Muscle of leg (tissue), 11 donors: ENCODE results near the gene STXBP5L. TPM values are rescaled to one million over a fixed set of nuclear protein-coding genes. Genes with fewer than 3 reads are reported as not detected.
A peak's percentile ranks its signal among the peaks of the same experiment; 100 is the strongest.
"Not testable (repeated sequence)": the region's sequence is repeated elsewhere in the genome, so short reads cannot be mapped to it uniquely, and the experiment has no call there.

Experiments used
- DNase-seq: peaks from one replicate; pipeline ENCODE4 v3.0.0; 2013
- H3K27ac ChIP-seq: one replicate; pipeline ENCODE4 v1.5.1; 2013; ENCODE audit warnings: mild to moderate bottlenecking, low read length, control low read depth
- H3K27me3 ChIP-seq: one replicate; pipeline ENCODE4 v1.6.1; 2013; ENCODE audit warnings: low read length; ENCODE audit not compliant: control insufficient read depth, insufficient read depth
- H3K36me3 ChIP-seq: one replicate; pipeline ENCODE4 v1.6.1; 2013; ENCODE audit warnings: low read length; ENCODE audit not compliant: control insufficient read depth, insufficient read depth
- H3K4me1 ChIP-seq: one replicate; pipeline ENCODE4 v1.6.1; 2013; ENCODE audit warnings: low read length; ENCODE audit not compliant: control insufficient read depth, insufficient read depth
- H3K4me3 ChIP-seq: one replicate; pipeline ENCODE4 v1.5.1; 2013; ENCODE audit warnings: low read length, control low read depth
- H3K9me3 ChIP-seq: replicated peaks from 2 replicates; pipeline ENCODE4 v1.6.1; 2013; ENCODE audit warnings: low read depth, low read length; ENCODE audit not compliant: control insufficient read depth
- WGBS: methylation state at CpG from one replicate; pipeline ENCODE4 v1.1.5; 2013; ENCODE audit warnings: missing lambda C conversion rate; ENCODE audit not compliant: insufficient coverage; 5-methylcytosine and 5-hydroxymethylcytosine counted together
- polyA plus RNA-seq, 8 donors: library from polyadenylated mRNA; unstranded; fragments of 120-200 nt; gene quantifications; one replicate each; pipeline versions ENCODE4 v1.2.1 to v1.2.3, GENCODE V29; 2013; ENCODE audit warnings: inconsistent platforms in 1 of 8, low replicate concordance in 1 of 8; ENCODE audit not compliant: insufficient read length in 8 of 8, insufficient read depth in 1 of 8
- total RNA-seq: library from RNA; stranded (reverse); fragments of 120-200 nt; gene quantifications from one replicate; pipeline ENCODE4 v1.2.4, GENCODE V29; 2013

STXBP5L gene
- total and polyA plus RNA-seq, 9 donors = under 0.01 to 0.09 (median 0.01) TPM; not detected in 1

DNA sequence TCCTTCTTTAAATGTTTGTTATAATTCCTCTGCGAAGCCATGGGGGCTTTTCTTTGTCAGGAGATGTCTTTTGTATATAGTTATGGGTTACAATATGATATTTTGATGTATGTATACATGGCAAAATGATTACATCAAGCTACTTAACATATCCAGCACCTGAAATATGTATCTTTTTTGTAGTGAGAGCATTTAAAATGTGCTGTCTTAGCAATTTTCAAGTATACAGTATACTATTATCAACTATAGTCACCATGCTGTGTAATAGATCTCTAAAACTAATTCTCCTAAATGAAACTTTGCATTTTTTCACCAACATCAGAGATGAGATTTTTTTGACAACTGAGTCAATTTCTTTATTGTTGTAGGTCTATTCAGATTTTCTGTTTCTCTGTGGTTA is 77.2 kb downstream of the STXBP5L start:
- H3K27me3 ChIP-seq = no peaks in the 10 kb centered on the region
- no peak overlapping the region for H3K4me3 ChIP-seq
- H3K27ac ChIP-seq = no peak overlapping the region
- no peak for DNase-seq
- H3K9me3 ChIP-seq = peaks cover 17% of the 10 kb centered on the region
- no peaks in the 10 kb centered on the region for H3K4me1 ChIP-seq
- H3K36me3 ChIP-seq = no peaks in the 10 kb centered on the region
- WGBS = no CpG with 5 or more reads among the region's 1 CpG

DNA sequence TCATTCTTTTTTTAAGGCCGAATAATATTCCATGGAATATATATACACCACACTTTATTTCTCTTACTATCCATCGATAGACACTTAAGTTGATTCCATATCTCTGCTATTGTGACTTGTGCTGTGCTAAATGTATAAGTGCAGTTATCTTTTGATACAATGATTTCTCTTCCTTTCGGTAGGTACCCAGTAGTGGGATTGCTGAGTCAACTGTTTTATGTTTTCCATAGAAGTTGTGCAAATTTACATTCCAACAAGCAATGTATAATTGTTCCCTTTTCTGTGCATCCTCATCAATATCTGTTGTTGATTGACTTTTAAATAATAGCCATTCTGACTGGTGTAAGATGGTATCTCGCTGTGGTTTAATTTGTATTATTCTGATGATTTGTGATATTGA is 81.0 kb downstream of the STXBP5L start:
- H3K27me3 ChIP-seq = no peaks in the 10 kb centered on the region
- no CpG with 5 or more reads among the region's 4 CpGs for WGBS
- no peak overlapping the region for H3K27ac ChIP-seq
- no peaks in the 10 kb centered on the region for H3K4me1 ChIP-seq
- no peaks in the 10 kb centered on the region for H3K9me3 ChIP-seq
- no peaks in the 10 kb centered on the region for H3K36me3 ChIP-seq
- no peak overlapping the region for H3K4me3 ChIP-seq
- no peak for DNase-seq

GRCh38 chr3:121018917-121019321 is 110.9 kb downstream of the STXBP5L start:
- Histone ChIP-seq H3K9me3 (peaks cover 9% of the 10 kb centered on the region), H3K27ac (no peak overlapping the region), H3K27me3 (no peaks in the 10 kb centered on the region), H3K4me3 (no peak overlapping the region), H3K4me1 (no peaks in the 10 kb centered on the region), H3K36me3 (no peaks in the 10 kb centered on the region)
- WGBS = 74% methylated on average over 8 of the region's 8 CpGs
- DNase-seq = no peak

DNA sequence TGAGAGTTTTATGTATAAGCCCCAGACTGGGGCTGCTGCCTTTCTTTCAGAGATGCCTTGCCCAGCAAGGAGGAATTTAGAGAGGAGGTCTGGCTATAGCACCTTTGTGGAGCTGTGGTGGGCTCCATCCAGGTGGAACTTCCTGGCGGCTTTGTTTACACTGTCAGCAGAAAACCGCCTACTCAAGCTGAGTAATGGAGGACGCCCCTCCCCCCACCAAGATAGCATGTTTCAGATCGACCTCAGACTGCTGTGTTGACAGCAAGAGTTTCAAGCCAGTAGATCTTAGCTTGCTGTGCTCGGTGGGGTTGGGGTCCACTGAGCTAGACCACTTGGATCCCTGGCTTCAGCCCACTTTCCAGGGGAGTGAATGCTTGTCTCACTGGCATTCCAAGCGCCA is 155.6 kb downstream of the STXBP5L start:
- Histone ChIP-seq H3K9me3 (peaks cover 3% of the 10 kb centered on the region), H3K4me1 (no peaks in the 10 kb centered on the region), H3K4me3 (no peak overlapping the region), H3K27ac (no peak overlapping the region), H3K27me3 (no peaks in the 10 kb centered on the region), H3K36me3 (no peaks in the 10 kb centered on the region)
- no peak for DNase-seq
- WGBS = 66% methylated on average over 6 of the region's 6 CpGs

DNA sequence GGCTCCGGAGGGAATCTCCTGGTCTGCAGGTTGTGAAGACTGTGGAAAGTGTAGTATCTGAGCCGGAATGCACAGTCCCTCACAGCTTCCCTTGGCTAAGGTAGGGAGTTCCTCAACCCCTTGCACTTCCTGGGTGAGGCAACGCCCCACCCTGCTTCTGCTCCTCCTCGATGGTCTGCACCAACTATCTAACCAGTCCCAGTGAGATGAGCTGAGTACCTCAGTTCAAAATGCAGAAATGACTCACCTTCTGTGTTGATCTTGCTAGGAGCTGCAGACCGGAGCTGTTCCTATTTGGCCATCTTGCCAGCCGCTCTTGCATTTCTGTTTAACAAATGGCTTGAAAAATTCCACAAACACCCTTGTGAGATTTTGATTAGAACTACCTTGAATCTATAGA is 156.1 kb downstream of the STXBP5L start:
- WGBS = 53% methylated on average over 3 of the region's 6 CpGs

GRCh38 chr3:121072133-121072532 is 164.1 kb downstream of the STXBP5L start:
- H3K36me3 ChIP-seq = no peaks in the 10 kb centered on the region
- H3K4me1 ChIP-seq = no peaks in the 10 kb centered on the region
- DNase-seq = peak; percentile 5
- peaks cover 15% of the 10 kb centered on the region for H3K9me3 ChIP-seq
- no peaks in the 10 kb centered on the region for H3K27me3 ChIP-seq
- H3K4me3 ChIP-seq = no peak overlapping the region
- 30% methylated on average over 4 of the region's 6 CpGs for WGBS
- H3K27ac ChIP-seq = no peak overlapping the region

More for the DNA sequence above, 156.1 kb downstream of the STXBP5L start:
- no peak for DNase-seq
- Histone ChIP-seq H3K4me3 (no peak overlapping the region), H3K27me3 (no peaks in the 10 kb centered on the region), H3K27ac (no peak overlapping the region), H3K36me3 (no peaks in the 10 kb centered on the region), H3K4me1 (no peaks in the 10 kb centered on the region), H3K9me3 (peaks cover 3% of the 10 kb centered on the region)

- Histone ChIP-seq H3K27ac (no peak overlapping the region), H3K4me3 (no peak overlapping the region), H3K27me3 (no peaks in the 10 kb centered on the region), H3K4me1 (no peaks in the 10 kb centered on the region), H3K9me3 (peaks cover 15% of the 10 kb centered on the region), H3K36me3 (no peaks in the 10 kb centered on the region)
- no peak for DNase-seq
- 85% methylated on average over 5 of the region's 7 CpGs for WGBS
Measured at GRCh38 chr3:121073011-121073410, 165.0 kb downstream of the STXBP5L start.

DNA sequence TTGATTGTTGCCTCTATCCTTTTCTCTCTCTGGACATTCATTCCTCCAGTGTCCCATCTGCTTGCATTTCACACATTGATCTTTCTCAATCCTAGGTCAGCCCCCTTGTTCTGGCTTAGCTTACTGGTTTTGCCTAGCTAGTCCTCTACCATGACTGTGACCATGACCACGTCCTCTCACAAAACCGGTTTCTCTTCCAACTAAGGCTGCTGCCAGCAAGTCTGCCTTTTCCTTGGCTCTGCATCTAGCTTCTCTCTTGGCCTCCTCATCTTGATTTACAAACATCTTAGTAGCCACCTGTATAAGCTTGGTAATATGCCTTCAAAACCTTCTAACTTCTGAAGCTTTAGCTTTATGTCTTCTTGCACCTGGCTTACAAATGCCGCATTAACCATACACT is 167.2 kb downstream of the STXBP5L start:
- DNase-seq = no peak
- no peak overlapping the region for H3K27ac ChIP-seq
- no peaks in the 10 kb centered on the region for H3K27me3 ChIP-seq
- no peaks in the 10 kb centered on the region for H3K4me1 ChIP-seq
- peaks cover 17% of the 10 kb centered on the region for H3K9me3 ChIP-seq
- no peaks in the 10 kb centered on the region for H3K36me3 ChIP-seq
- no peak overlapping the region for H3K4me3 ChIP-seq
- WGBS = 92% methylated on average over 3 of the region's 3 CpGs

DNA sequence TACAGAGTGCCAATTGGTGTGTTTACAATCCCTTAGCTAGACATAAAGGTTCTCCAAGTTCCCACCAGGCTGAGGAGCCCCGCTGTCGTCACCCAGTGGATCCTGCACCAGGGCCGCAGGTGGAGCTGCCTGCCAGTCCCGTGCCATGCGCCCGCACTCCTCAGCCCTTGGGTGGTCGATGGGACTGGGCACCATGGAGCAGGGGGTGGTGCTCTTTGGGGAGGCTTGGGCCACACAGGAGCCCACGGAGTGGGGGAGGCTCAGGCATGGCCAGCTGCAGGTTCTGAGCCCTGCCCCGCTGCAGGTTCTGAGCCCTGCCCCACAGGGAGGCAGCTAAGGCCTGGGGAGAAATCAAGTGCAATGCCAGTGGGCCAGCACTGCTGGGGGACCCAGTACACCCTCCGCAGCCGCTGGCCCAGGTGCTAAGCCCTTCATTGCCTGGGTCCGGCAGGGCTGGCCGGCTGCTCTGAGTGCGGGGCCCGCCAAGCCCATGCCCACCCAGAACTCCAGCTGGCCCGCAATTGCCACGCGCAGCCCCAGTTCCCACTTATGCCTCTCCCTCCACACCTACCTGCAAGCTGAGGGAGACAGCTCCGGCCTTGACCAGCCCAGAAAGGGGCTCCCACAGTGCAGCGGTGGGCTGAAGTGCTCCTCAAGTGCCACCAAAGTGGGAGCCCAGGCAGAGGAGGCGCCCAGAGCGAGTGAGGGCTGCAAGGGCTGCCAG is 170.5 kb downstream of the STXBP5L start:
- not testable (repeated sequence) for H3K27me3 ChIP-seq, H3K4me1 ChIP-seq, H3K36me3 ChIP-seq, H3K27ac ChIP-seq, H3K4me3 ChIP-seq, DNase-seq
- WGBS = 88% methylated on average over 22 of the region's 22 CpGs
- H3K9me3 ChIP-seq = peaks cover 22% of the 10 kb centered on the region

DNA sequence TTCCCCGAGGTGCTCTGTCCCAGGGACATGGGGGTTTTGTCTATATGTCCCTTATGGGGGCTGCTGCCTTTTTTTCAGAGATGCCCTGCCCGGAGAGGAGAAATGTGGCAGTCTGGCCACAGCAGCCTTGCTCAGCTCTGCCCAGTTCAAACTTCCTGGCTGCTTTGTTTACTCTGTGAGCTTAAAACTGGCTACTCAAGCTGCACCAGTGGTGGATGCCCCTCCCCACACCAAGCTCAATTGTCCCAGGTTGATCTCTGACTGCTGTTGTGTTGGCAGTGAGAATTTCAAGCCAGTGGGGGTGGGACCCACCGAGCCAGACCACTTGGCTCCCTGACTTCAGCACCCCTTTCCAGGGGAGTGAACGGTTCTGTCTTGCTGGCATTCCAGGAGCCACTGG is 188.9 kb downstream of the STXBP5L start:
- DNase-seq = no peak
- H3K4me3 ChIP-seq = no peak overlapping the region
- no peaks in the 10 kb centered on the region for H3K4me1 ChIP-seq
- no peak overlapping the region for H3K27ac ChIP-seq
- no peaks in the 10 kb centered on the region for H3K36me3 ChIP-seq
- WGBS = 66% methylated on average over 3 of the region's 4 CpGs
- no peaks in the 10 kb centered on the region for H3K27me3 ChIP-seq
- H3K9me3 ChIP-seq = peaks cover 13% of the 10 kb centered on the region

DNA sequence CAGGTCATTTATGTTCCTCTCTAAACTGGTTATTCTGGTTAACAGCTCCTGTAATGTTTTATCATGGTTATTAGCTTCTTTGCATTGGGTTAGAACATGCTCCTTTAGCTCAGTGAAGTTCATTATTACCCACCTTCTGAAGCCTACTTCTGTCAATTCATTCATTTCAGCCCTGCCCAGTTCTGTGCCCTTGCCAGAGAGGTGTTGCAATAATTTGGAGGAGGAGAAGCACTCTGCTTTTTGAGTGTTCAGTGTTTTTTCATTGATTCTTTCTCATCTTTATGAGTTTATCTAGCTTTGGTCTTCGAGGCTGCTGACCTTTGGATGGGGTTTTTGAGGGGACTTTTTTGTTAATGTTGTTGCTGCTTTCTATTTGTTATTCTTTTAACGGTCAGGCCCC is 203.1 kb downstream of the STXBP5L start:
- not testable (repeated sequence) for DNase-seq, H3K27ac ChIP-seq, H3K4me1 ChIP-seq, H3K27me3 ChIP-seq, H3K9me3 ChIP-seq, H3K36me3 ChIP-seq, H3K4me3 ChIP-seq
- WGBS = 71% methylated on average over 1 of the region's 2 CpGs
